Ishikawa (cell line): Measurements from ENCODE around the gene BAZ2B.

Source experiments
- CEBPB ChIP-seq: IDR thresholded peaks from 2 replicates; pipeline ENCODE4 v1.6.1; 2012
- CREB1 ChIP-seq: IDR thresholded peaks from 2 replicates; pipeline ENCODE4 v1.6.1; 2012; ENCODE audit warnings: low read depth
- EGR1 ChIP-seq: IDR thresholded peaks from 2 replicates; pipeline ENCODE4 v1.6.1; 2012
- EP300 ChIP-seq: IDR thresholded peaks from 2 replicates; pipeline ENCODE4 v1.6.1; 2012; ENCODE audit warnings: borderline replicate concordance
- FOXM1 ChIP-seq: IDR thresholded peaks from 2 replicates; pipeline ENCODE4 v1.6.1; 2012; ENCODE audit warnings: low read depth, borderline replicate concordance
- NFIC ChIP-seq: IDR thresholded peaks from 2 replicates; pipeline ENCODE4 v1.6.1; 2012
- RAD21 ChIP-seq: IDR thresholded peaks from 2 replicates; pipeline ENCODE4 v1.6.1; 2012; ENCODE audit warnings: low read depth
- TAF1 ChIP-seq: IDR thresholded peaks from 2 replicates; pipeline ENCODE4 v1.6.1; 2012; ENCODE audit warnings: low read depth, mild to moderate bottlenecking
- TCF12 ChIP-seq: IDR thresholded peaks from 2 replicates; pipeline ENCODE4 v1.6.1; 2012; ENCODE audit warnings: low read depth
- TEAD4 ChIP-seq: IDR thresholded peaks from 2 replicates; pipeline ENCODE4 v1.6.1; 2012
- YY1 ChIP-seq: IDR thresholded peaks from 2 replicates; pipeline ENCODE4 v1.6.1; 2012; ENCODE audit warnings: low read depth
- ZBTB7A ChIP-seq: IDR thresholded peaks from 2 replicates; pipeline ENCODE4 v1.6.1; 2012; ENCODE audit warnings: low read depth
- TF ChIP-seq, protein P1 (sequence below): IDR thresholded peaks from 2 replicates; pipeline ENCODE4 v1.6.1; 2012
- TF ChIP-seq, protein P2 (sequence below): IDR thresholded peaks from 2 replicates; pipeline ENCODE4 v1.6.1; 2012
- TF ChIP-seq, protein P3 (sequence below): IDR thresholded peaks from 2 replicates; pipeline ENCODE4 v1.6.1; 2012; ENCODE audit warnings: low read depth, mild to moderate bottlenecking

The BAZ2B gene

DNA sequence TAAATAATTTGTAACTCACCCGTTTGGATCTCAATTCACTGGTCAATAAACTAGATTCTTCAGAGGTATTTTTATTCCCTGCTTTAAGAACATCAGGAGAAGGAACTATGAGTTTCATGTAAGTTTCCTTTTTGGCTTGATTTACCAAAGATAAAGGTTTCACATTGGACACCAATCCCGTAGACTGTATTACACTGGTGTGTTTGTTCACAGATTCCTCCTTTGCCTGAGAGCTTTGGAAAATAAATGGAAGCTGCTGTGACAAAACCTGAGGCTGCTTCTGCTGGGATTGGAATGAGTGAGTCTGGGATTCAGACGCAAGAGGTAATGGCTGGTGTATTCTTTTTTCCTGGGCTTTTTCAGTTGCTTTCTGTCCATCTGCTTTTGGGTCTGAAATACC is 178.1 kb downstream of the BAZ2B start:
- TF ChIP-seq ZBTB7A (no peak), TEAD4 (no peak), FOXM1 (no peak), CEBPB (no peak), EGR1 (no peak), CREB1 (no peak), RAD21 (no peak), NFIC (no peak), TAF1 (no peak), YY1 (no peak), TCF12 (no peak), EP300 (no peak)
- TF ChIP-seq, protein P1, sequence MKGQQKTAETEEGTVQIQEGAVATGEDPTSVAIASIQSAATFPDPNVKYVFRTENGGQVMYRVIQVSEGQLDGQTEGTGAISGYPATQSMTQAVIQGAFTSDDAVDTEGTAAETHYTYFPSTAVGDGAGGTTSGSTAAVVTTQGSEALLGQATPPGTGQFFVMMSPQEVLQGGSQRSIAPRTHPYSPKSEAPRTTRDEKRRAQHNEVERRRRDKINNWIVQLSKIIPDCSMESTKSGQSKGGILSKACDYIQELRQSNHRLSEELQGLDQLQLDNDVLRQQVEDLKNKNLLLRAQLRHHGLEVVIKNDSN = no peak
- TF ChIP-seq, protein P2, sequence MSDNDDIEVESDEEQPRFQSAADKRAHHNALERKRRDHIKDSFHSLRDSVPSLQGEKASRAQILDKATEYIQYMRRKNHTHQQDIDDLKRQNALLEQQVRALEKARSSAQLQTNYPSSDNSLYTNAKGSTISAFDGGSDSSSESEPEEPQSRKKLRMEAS = no peak
- TF ChIP-seq, protein P3, sequence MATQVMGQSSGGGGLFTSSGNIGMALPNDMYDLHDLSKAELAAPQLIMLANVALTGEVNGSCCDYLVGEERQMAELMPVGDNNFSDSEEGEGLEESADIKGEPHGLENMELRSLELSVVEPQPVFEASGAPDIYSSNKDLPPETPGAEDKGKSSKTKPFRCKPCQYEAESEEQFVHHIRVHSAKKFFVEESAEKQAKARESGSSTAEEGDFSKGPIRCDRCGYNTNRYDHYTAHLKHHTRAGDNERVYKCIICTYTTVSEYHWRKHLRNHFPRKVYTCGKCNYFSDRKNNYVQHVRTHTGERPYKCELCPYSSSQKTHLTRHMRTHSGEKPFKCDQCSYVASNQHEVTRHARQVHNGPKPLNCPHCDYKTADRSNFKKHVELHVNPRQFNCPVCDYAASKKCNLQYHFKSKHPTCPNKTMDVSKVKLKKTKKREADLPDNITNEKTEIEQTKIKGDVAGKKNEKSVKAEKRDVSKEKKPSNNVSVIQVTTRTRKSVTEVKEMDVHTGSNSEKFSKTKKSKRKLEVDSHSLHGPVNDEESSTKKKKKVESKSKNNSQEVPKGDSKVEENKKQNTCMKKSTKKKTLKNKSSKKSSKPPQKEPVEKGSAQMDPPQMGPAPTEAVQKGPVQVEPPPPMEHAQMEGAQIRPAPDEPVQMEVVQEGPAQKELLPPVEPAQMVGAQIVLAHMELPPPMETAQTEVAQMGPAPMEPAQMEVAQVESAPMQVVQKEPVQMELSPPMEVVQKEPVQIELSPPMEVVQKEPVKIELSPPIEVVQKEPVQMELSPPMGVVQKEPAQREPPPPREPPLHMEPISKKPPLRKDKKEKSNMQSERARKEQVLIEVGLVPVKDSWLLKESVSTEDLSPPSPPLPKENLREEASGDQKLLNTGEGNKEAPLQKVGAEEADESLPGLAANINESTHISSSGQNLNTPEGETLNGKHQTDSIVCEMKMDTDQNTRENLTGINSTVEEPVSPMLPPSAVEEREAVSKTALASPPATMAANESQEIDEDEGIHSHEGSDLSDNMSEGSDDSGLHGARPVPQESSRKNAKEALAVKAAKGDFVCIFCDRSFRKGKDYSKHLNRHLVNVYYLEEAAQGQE = no peak

DNA sequence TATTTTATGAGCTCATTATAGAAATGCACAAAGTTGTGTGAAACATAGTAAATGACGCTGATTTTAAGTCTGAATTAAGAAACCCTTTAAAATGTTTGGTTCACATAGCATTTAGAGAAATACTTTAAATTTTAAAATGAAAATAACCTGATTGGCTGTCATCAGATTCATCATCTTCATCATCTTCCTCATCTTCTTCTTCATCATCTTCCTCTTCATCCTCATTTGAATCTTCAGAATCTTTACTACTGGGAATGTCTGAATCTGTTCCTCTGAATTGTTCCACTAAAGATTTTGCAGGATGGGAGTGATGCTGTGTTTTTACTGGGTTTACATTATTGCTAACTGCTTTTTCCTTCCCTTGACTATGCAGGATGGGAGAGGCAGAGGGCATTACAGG is 183.7 kb downstream of the BAZ2B start:
- TF ChIP-seq, protein P1 = no peak
- no peak for TF ChIP-seq CEBPB
- TF ChIP-seq FOXM1 = no peak
- no peak for TF ChIP-seq CREB1
- TF ChIP-seq YY1 = no peak
- TF ChIP-seq TEAD4 = no peak
- TF ChIP-seq, protein P2 = no peak
- TF ChIP-seq EGR1 = no peak
- no peak for TF ChIP-seq NFIC
- TF ChIP-seq RAD21 = no peak
- no peak for TF ChIP-seq TCF12
- TF ChIP-seq, protein P3 = no peak
- TF ChIP-seq EP300 = no peak
- TF ChIP-seq ZBTB7A = no peak
- no peak for TF ChIP-seq TAF1

DNA sequence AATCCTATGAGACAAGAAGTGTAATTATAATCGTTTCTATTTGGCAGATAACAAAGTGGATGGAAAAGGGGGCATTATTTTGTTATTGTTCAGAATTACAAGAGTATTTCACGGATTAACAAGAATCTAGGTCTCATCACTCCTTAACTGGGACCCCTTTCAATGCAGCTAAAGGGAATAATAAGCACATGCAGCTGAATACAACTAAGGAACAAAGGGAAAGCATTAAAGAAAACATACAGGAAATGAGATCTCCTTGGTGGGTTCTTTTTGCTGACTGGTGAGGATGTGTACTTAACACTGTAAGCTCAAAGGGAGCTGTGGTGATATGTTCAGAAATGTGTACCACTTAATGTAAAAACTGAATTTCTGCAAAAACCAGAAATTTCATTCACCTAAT is 189.3 kb downstream of the BAZ2B start:
- no peak for TF ChIP-seq ZBTB7A
- TF ChIP-seq, protein P2 = no peak
- no peak for TF ChIP-seq FOXM1
- TF ChIP-seq TCF12 = no peak
- no peak for TF ChIP-seq EP300
- TF ChIP-seq EGR1 = no peak
- TF ChIP-seq, protein P3 = no peak
- no peak for TF ChIP-seq RAD21
- TF ChIP-seq TAF1 = no peak
- no peak for TF ChIP-seq CEBPB
- TF ChIP-seq YY1 = no peak
- TF ChIP-seq TEAD4 = no peak
- TF ChIP-seq NFIC = no peak
- TF ChIP-seq CREB1 = no peak
- TF ChIP-seq, protein P1 = no peak

DNA sequence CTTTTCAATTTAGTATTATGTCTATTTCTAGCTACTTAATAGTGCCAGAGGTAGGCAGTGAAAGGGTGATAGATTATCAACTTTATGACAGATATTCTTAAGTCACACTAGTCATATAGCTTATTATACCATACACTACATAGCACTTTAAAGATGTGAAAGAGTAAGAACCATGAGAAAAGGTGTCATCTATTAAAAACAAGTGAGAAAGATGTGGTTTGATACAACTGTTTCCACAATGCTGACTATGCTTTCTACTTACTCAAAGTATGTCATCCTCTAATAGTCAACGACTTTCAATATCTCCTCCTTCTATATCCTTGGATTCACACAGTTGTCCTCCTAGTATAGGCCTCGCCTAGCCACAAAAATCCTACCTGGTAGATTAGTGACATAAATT is 196.9 kb downstream of the BAZ2B start:
- TF ChIP-seq, protein P2 = no peak
- TF ChIP-seq TAF1 (no peak), EGR1 (no peak), EP300 (no peak), NFIC (no peak), TEAD4 (no peak), ZBTB7A (no peak)
- TF ChIP-seq, protein P1 = no peak
- TF ChIP-seq, protein P3 = no peak
